ENCODE data around the gene DNM1L.
A peak's percentile ranks its signal among the peaks of the same experiment; 100 is the strongest.

DNM1L gene

GRCh38 chr12:32755654-32756475, 76.8 kb downstream of the DNM1L start, which contains the start of gene YARS2:
Gene YARS2, minus strand, starts transcription at chr12:32755897. Its CDS starts 23 bp downstream, at chr12:32755874.
- TF ChIP-seq, protein P1, sequence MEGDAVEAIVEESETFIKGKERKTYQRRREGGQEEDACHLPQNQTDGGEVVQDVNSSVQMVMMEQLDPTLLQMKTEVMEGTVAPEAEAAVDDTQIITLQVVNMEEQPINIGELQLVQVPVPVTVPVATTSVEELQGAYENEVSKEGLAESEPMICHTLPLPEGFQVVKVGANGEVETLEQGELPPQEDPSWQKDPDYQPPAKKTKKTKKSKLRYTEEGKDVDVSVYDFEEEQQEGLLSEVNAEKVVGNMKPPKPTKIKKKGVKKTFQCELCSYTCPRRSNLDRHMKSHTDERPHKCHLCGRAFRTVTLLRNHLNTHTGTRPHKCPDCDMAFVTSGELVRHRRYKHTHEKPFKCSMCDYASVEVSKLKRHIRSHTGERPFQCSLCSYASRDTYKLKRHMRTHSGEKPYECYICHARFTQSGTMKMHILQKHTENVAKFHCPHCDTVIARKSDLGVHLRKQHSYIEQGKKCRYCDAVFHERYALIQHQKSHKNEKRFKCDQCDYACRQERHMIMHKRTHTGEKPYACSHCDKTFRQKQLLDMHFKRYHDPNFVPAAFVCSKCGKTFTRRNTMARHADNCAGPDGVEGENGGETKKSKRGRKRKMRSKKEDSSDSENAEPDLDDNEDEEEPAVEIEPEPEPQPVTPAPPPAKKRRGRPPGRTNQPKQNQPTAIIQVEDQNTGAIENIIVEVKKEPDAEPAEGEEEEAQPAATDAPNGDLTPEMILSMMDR (IDR thresholded peaks at IDR 0.05; ENCODE audit: low read depth, low read length, missing control alignments): peak; percentile 73
- H3K4me3 ChIP-seq (ENCODE audit: low read depth, low read length): peak within 1 kb of the TSS; percentile 76
- in situ Hi-C loops (cut with HindIII; ENCODE audit: low sequenced_read_pairs): no loop called here
- DNase-seq (ENCODE audit: low read depth): peak; percentile 97

GRCh38 chr12:32756476-32757066, 77.5 kb downstream of the DNM1L start:
- TF ChIP-seq, protein P1 (IDR thresholded peaks at IDR 0.05; ENCODE audit: low read depth, low read length, missing control alignments): no peak
- peak overlapping the region; percentile 76 for H3K4me3 ChIP-seq (ENCODE audit: low read depth, low read length)
- in situ Hi-C loops (cut with HindIII; ENCODE audit: low sequenced_read_pairs): no loop called here
- DNase-seq (ENCODE audit: low read depth): no peak

DNA sequence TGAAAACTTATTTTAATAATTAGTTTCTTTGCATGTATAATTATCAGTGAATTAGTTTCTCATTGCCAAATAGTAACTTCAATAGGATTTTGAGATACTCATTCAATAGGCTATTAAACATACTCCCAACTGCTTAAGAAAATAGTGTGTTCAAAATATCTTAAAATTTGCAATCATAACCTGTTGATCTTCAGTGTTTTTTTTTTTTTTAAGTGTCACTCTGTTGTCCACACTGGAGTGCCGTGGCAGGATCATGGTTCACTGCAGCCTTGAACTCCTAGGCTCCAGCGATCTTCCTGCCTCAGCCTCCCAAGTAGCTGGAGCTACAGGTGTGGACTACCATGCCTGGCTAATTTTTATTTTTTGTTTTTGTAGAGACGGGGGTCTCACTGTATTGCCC, 78.1 kb downstream of the DNM1L start:
- no peak overlapping the region for H3K4me3 ChIP-seq (ENCODE audit: low read depth, low read length)
- in situ Hi-C loops (cut with HindIII; ENCODE audit: low sequenced_read_pairs): no loop called here
- DNase-seq (ENCODE audit: low read depth): no peak
- TF ChIP-seq, protein P1 (IDR thresholded peaks at IDR 0.05; ENCODE audit: low read depth, low read length, missing control alignments): no peak

DNA sequence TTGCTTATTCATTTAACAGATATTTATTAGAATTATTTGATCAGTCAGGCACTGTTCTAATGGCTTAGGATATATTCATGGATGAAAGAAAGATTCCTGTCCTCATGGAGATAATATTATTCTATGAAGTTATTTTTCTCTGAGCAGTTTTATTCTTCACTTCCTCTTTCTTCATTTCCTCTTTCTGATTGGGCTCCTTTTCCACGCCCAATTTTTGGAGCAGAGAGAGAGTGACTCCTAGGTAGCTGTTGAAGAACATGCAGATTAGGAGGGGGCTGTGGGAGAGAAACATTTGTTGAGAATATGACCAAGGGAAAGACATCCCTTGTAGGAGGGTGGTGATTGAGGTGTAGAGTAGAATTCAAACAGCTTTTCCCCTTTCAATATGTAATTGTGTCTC, 82.6 kb downstream of the DNM1L start:
- DNase-seq (ENCODE audit: low read depth): no peak
- no peak overlapping the region for H3K4me3 ChIP-seq (ENCODE audit: low read depth, low read length)
- TF ChIP-seq, protein P1 (IDR thresholded peaks at IDR 0.05; ENCODE audit: low read depth, low read length, missing control alignments): no peak
- in situ Hi-C loops (cut with HindIII; ENCODE audit: low sequenced_read_pairs): no loop called here

DNA sequence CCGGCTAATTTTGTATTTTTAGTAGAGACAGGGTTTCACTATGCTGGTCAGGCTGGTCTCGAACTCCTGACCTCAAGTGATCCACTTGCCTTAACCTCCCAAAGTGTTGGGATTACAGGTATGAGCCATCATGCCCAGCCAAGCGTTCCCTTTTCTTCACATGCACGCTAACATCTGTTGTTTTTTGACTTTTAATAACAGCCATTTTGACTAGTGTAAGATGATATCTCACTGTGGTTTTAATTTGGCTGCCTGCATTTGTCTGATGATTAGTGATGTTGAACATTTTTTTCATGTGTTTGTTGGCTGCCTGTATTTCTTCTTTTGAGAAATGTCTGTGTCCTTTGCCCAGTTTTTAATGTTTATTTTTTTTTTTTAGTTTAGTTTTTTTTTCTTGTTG, 86.8 kb downstream of the DNM1L start:
- in situ Hi-C loops (cut with HindIII; ENCODE audit: low sequenced_read_pairs): no loop called here
- no peak overlapping the region for H3K4me3 ChIP-seq (ENCODE audit: low read depth, low read length)
- TF ChIP-seq, protein P1 (IDR thresholded peaks at IDR 0.05; ENCODE audit: low read depth, low read length, missing control alignments): no peak
- DNase-seq (ENCODE audit: low read depth): peak; percentile 20

- TF ChIP-seq, protein P1 (IDR thresholded peaks at IDR 0.05; ENCODE audit: low read depth, low read length, missing control alignments): no peak
- H3K4me3 ChIP-seq (ENCODE audit: low read depth, low read length): no peak overlapping the region
- in situ Hi-C loops (cut with HindIII; ENCODE audit: low sequenced_read_pairs): no loop called here
- no peak for DNase-seq (ENCODE audit: low read depth)
These were observed 89.4 kb downstream of the DNM1L start for GRCh38 chr12:32768518-32768917.
